ENCODE data around the gene ZNF224.
A peak's percentile ranks its signal among the peaks of the same experiment; 100 is the strongest.

The ZNF224 gene

DNA sequence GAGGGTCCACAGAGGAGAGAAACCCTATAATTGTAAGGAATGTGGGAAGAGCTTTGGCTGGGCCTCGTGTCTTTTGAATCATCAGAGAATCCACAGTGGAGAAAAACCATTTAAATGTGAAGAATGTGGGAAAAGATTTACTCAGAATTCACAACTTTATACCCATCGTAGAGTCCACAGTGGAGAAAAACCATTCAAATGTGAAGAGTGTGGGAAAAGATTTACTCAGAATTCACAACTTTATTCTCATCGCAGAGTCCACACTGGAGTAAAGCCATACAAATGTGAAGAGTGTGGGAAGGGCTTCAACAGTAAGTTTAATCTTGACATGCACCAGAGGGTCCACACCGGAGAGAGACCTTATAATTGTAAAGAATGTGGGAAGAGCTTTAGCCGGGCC, 37.8 kb downstream of the ZNF224 start:
- no peak for DNase-seq

DNA sequence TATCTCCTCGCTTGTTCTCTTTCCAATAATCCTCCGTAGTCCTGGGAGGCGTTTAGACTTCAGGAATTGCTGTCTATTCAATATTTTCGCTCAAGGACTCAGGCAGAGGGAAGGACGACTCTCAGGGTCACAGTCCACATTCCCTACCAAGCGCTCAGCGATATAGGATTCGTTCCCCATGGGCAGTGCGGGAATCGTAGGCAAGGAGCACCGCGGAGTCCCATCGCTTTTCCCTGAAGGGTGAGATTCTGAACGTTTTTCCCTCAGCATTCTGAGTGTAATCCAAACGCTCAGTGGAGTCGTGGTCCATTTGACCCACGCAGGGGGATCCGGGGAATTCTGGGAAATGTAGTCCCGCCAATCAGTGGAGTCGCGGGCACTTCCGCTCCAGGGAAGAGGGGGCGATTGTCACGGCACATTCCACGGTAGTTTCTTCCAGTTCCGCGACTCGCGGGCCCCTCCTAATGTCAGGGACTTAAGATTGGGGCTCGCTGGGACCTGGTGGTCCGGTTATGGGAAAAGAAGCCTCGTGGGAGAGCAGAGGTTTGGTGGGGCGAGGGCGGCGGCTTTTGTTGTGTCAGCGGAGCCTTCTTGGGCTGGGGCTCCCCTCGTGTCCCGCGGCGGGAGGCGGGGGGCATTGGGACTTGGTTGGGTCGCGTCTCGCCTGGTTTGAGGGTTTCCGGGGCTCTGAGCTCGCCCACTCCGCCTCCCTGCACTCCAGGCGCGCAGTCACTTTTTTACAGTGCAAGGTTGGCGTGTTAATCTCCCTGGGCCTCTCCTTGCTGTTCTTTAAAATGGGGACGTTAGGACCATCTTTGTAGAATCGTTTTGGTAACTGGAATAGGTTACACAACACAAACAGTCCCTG, 47.3 kb downstream of the ZNF224 start, which contains the start of gene ZNF234:
Gene ZNF234, plus strand, starts transcription at position 364 of the 868 bp plus-strand sequence. CDS start 3,079 bp downstream, outside the sequence.
- DNase-seq = peak; percentile 84

DNA sequence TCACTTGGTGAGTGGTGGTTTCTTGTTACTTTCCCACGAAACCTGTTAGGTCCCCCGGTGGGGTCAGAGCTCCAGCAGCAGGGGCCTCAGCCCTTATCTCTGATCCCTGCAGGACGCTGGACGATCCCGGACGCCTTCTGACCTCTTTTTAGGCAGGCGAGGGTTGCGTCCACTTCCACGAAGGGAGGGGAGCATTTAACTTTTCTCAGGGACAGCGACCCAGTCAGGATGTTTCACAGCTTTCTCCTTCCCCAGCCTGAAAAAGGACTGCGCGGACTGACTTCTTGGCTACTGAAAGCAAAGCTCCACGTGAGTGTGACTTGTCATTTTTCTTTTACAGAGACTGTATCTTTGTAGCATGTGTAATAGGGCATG, 47.9 kb downstream of the ZNF224 start:
- DNase-seq = peak; percentile 18

DNA sequence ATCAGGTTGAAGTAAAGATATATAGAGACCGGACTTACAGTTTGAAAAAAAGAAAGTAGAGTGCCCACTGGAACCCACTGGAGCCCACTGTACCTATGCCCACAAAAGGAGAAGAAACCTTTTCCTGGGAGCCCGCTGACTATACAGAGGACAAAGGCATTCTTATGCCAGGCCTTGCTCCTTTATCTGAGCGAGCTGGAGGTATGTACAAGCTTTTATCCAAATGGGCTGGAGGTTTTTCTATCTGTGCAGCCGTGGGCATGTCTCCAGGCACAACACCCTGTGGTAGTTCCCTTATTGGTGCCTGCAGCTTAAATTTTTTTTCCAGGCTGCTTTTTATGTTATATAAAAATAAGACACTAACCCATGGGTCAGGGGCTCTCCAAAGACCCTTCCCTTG, 55.6 kb downstream of the ZNF224 start:
- no peak for DNase-seq

DNA sequence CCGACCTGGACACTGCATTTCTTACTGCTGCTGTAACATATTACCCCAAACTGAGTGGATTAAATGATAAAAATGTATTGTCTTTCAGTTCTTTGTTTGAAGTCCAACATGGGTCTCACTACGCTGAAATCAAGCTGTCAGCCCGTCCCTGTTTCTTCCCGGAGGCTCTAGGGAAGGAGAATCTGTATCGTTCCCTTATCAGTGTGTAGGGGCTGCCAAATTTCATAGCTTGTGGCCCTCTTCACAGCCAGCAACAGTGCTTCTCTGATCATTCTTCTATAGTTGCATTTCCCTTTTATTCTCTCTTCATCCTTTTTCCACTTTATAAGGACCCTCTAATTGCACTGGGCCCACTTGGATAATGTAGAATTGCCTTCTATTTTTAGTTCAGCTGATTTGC, 57.3 kb downstream of the ZNF224 start:
- DNase-seq = no peak

DNA sequence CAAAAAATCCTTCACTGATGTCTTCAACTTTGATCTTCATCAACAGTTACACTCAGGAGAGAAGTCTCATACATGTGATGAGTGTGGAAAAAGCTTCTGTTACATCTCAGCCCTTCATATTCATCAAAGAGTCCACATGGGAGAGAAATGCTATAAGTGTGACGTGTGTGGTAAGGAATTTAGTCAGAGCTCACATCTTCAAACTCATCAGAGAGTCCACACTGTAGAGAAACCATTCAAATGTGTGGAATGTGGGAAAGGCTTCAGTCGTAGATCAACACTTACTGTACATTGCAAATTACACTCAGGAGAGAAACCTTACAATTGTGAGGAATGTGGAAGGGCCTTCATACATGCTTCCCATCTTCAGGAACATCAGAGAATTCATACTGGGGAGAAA, 62.3 kb downstream of the ZNF224 start:
- no peak for DNase-seq
